Esophagus muscularis mucosa (tissue), 3 donors: Measurements from ENCODE around the gene CDH22.

ENCODE experiments used
- CTCF ChIP-seq, 3 experiments: fragments of 200-600 bp in 2 of 3; fragments of 450-650 bp in 1 of 3; sonication (generic) in 2 of 3; IDR thresholded peaks; one replicate each; pipeline ENCODE4 v1.5.1; 2017 to 2019; ENCODE audit warnings: antibody characterized with exemption in 3 of 3, mild to moderate bottlenecking in 2 of 3, moderate library complexity in 1 of 3
- POLR2A ChIP-seq: fragments of 450-650 bp; IDR thresholded peaks from one replicate; pipeline ENCODE4 v1.6.1; 2017; ENCODE audit warnings: antibody characterized with exemption, moderate library complexity, mild to moderate bottlenecking, low read depth
- POLR2AphosphoS5 ChIP-seq, 2 donors: sonication (generic); formaldehyde crosslinking; IDR thresholded peaks; one replicate each; pipeline ENCODE4 v1.6.1; 2017; ENCODE audit warnings: antibody characterized with exemption in 2 of 2

- no peak for TF ChIP-seq CTCF (IDR thresholded peaks at IDR 0.05)
- TF ChIP-seq POLR2A: no peak
- TF ChIP-seq POLR2AphosphoS5 (IDR thresholded peaks at IDR 0.05): no peak
Observed at GRCh38 chr20:46261456-46262253, 46.6 kb downstream of the CDH22 start.
